Right lobe of liver (tissue), 6 donors: ENCODE results near the gene MAP4. TPM values are rescaled to one million over a fixed set of nuclear protein-coding genes. Genes with fewer than 3 reads are reported as not detected.

Experiments
- ATAC-seq, 4 donors: fragments of 200-7000 bp; cut with Tn5 transposase; one replicate each; pipeline ENCODE4 v1.9.1; 2020; ENCODE audit warnings: mild to moderate bottlenecking in 4 of 4, moderate library complexity in 4 of 4
- DNase-seq, 3 donors: peaks; one replicate each; pipeline ENCODE4 v3.0.0-alpha.2; 2020
- H3K27ac ChIP-seq, 3 donors: fragments of 200-600 bp; one replicate each; pipeline ENCODE4 v1.8.0; 2022
- H3K27me3 ChIP-seq, 2 donors: fragments of 200-600 bp; one replicate each; pipeline ENCODE4 v1.8.0; 2022
- H3K36me3 ChIP-seq, 4 donors: fragments of 200-600 bp; sonication (generic) in 1 of 4; one replicate each; pipeline versions ENCODE4 v1.5.1 to v1.8.0; 2017 to 2022; ENCODE audit warnings: control low read depth in 1 of 4
- H3K4me1 ChIP-seq, 4 donors: fragments of 200-600 bp; sonication (generic) in 1 of 4; one replicate each; pipeline versions ENCODE4 v1.5.1 to v1.8.0; 2017 to 2022; ENCODE audit warnings: control low read depth in 1 of 4
- H3K4me3 ChIP-seq, 3 donors: fragments of 200-600 bp; one replicate each; pipeline ENCODE4 v1.8.0; 2022
- H3K9me3 ChIP-seq, 4 donors: fragments of 200-600 bp; sonication (generic) in 1 of 4; one replicate each; pipeline versions ENCODE4 v1.5.1 to v1.8.0; 2017 to 2022; ENCODE audit warnings: control low read depth in 1 of 4
- CTCF ChIP-seq, 4 donors: fragments of 200-600 bp in 3 of 4; fragments of 450-650 bp in 1 of 4; IDR thresholded peaks; one replicate each; pipeline versions ENCODE4 v1.5.1 to v1.8.0; 2016 to 2022; ENCODE audit warnings: antibody characterized with exemption in 4 of 4, mild to moderate bottlenecking in 2 of 4
- POLR2A ChIP-seq: fragments of 450-650 bp; IDR thresholded peaks from one replicate; pipeline ENCODE4 v1.6.1; 2017; ENCODE audit warnings: antibody characterized with exemption, mild to moderate bottlenecking
- WGBS: methylation state at CpG from one replicate; pipeline ENCODE4 v1.1.6; 2018; ENCODE audit warnings: low coverage, low lambda C conversion rate; ENCODE audit not compliant: insufficient coverage; ENCODE audit errors: missing lambda C conversion rate; 5-methylcytosine and 5-hydroxymethylcytosine counted together
- intact Hi-C, 2 donors: fragments of 100-400 bp; cut with DNase I; formaldehyde crosslinking; loops; one replicate each; pipeline versions ENCODE4 v1.11.2 to v1.14.1; 2022
- total RNA-seq, 6 experiments: library from RNA; depleted of rRNA in 2 of 6; stranded (reverse); fragments of >200 nt in 2 of 6; fragmentation: NEBNext Ultra II Directional in 3 of 6; extraction: Animal tissue kit (Norgen Biotek cat#: 25700) in 3 of 6; gene quantifications; one replicate each; pipeline versions ENCODE4 v1.1.0 to v1.2.4, GENCODE V29; 2016 to 2023
- donor health status: DM: no; HTN: yes; CAD: no.
- donor health status: DM: no; HTN: no; CAD: no.
- donor health status: DM: no; HTN: no; CAD: no.
- donor health status: DM: no; HTN: yes; CAD: no.
- donor health status: DM: no; HTN: yes; CAD: no.

The MAP4 gene
- total RNA-seq, 6 experiments from 2014 or later: 59.1 to 94.9 (median 66.2) TPM

GRCh38 chr3:47950453-47951169 is 65.6 kb downstream of the MAP4 start:
- 82% methylated on average over 5 of the region's 5 CpGs for WGBS
- H3K4me3 ChIP-seq: no peak overlapping the region
- no peaks in the 10 kb centered on the region for H3K36me3 ChIP-seq
- H3K27me3 ChIP-seq: no peaks in the 10 kb centered on the region
- no peak overlapping the region for H3K27ac ChIP-seq
- no peak for DNase-seq
- ATAC-seq: no peak
- peaks cover 0 to 9% (median 4%) of the 10 kb centered on the region in 4 donors for H3K4me1 ChIP-seq
- TF ChIP-seq POLR2A (no peak), CTCF (IDR thresholded peaks at IDR 0.05) (no peak)
- intact Hi-C loops: no loop called here
- no peaks in the 10 kb centered on the region for H3K9me3 ChIP-seq

DNA sequence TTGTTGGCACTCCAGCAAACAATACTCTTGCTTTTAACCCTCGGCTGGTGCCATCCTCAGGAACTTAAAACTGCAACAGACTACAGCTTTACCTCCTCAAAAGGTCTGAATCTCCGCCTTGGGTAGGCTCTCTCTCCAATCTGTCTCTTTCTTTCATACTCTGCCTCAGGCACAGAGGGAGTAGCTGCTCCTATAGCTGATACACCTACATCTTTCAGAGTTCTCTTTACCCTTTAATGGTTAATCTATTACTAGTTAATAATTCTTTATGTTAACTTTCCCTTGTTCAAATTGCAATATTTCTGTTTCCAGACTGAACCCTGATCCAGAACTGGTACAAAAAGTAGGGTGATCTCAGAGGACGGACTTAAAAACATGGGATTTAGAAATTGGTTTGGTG is 66.2 kb downstream of the MAP4 start:
- Histone ChIP-seq H3K36me3 (no peaks in the 10 kb centered on the region), H3K4me1 (peaks cover 0 to 9% (median 4%) of the 10 kb centered on the region in 4 donors), H3K27ac (no peak overlapping the region), H3K9me3 (no peaks in the 10 kb centered on the region), H3K27me3 (no peaks in the 10 kb centered on the region), H3K4me3 (no peak overlapping the region)
- TF ChIP-seq POLR2A (no peak), CTCF (IDR thresholded peaks at IDR 0.05) (no peak)
- intact Hi-C loops: no loop called here
- ATAC-seq (no peak), DNase-seq (no peak)
- 96% methylated on average over 3 of the region's 3 CpGs for WGBS

GRCh38 chr3:47940232-47940631 is 76.0 kb downstream of the MAP4 start:
- H3K9me3 ChIP-seq: no peaks in the 10 kb centered on the region
- intact Hi-C loops: no loop called here
- no peak for TF ChIP-seq CTCF (IDR thresholded peaks at IDR 0.05)
- no peak for TF ChIP-seq POLR2A
- WGBS: no CpG with 5 or more reads among the region's 1 CpG
- no peak overlapping the region for H3K4me3 ChIP-seq
- H3K27ac ChIP-seq: no peak overlapping the region
- ATAC-seq (no peak), DNase-seq (no peak)
- H3K4me1 ChIP-seq: no peaks in the 10 kb centered on the region
- no peaks in the 10 kb centered on the region for H3K36me3 ChIP-seq
- H3K27me3 ChIP-seq: no peaks in the 10 kb centered on the region

DNA sequence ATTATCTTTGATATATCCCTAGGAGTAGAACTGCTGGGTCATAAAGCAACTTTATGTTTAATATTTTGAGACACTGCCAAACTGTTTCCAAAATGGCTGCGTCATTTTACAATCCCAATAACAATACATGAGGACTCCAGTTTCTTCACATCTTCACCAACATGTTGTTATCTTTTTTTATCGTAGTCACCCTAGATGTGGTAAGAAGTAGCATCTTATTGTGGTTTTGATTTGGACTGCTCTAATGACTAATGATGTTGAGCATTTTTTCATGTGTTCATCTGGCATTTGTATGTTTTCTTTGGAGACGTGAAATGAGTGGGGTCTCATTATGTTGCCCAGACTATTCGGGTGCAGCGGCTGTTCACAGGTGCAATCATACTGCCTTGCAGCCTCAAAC is 83.8 kb downstream of the MAP4 start:
- no peak for ATAC-seq

More for the DNA sequence above, 83.8 kb downstream of the MAP4 start:
- no peak overlapping the region for H3K27ac ChIP-seq
- H3K36me3 ChIP-seq: peaks cover 0 to 10% (median 2%) of the 10 kb centered on the region in 4 donors
- intact Hi-C loops: no loop called here
- TF ChIP-seq CTCF (IDR thresholded peaks at IDR 0.05) (no peak), POLR2A (no peak)
- DNase-seq: no peak
- H3K4me3 ChIP-seq: no peak overlapping the region
- H3K4me1 ChIP-seq: no peaks in the 10 kb centered on the region
- WGBS: 89% methylated on average over 5 of the region's 5 CpGs
- H3K27me3 ChIP-seq: no peaks in the 10 kb centered on the region
- no peaks in the 10 kb centered on the region for H3K9me3 ChIP-seq
